GM12878 (cell line): ENCODE data around the gene MUSTN1.

Experiments
- BHLHE40 ChIP-seq, 2 experiments: fragments of 450-650 bp in 1 of 2; IDR thresholded peaks; 2 replicates each; pipeline ENCODE4 v1.6.1; 2011 to 2017; ENCODE audit warnings: low read depth in 2 of 2, borderline replicate concordance in 1 of 2, improper control_type of control experiment in 1 of 2, low read length in 1 of 2, mild to moderate bottlenecking in 1 of 2
- CTCF ChIP-seq, 3 experiments: IDR thresholded peaks in 2 of 3; conservative IDR thresholded peaks in 1 of 3; 2 replicates each; pipeline ENCODE4 v1.5.1; 2011; ENCODE audit warnings: low read depth in 3 of 3, low read length in 3 of 3, mild to moderate bottlenecking in 3 of 3, control low read depth in 2 of 3, moderate library complexity in 2 of 3, inconsistent platforms in 1 of 3, mixed read lengths in 1 of 3; ENCODE audit not compliant: control insufficient read depth in 2 of 3, insufficient read depth in 1 of 3; ENCODE audit errors: extremely low read depth in 1 of 3
- FOS ChIP-seq: IDR thresholded peaks from 3 replicates; pipeline ENCODE4 v1.6.1; 2011; ENCODE audit warnings: borderline replicate concordance; ENCODE audit not compliant: insufficient read length; ENCODE audit errors: extremely low read depth
- HDAC6 ChIP-seq: fragments of 200-600 bp; sonication (generic); IDR thresholded peaks from one replicate; pipeline ENCODE4 v1.8.0; 2017; ENCODE audit warnings: antibody characterized with exemption; ENCODE audit not compliant: unreplicated experiment
- MYC ChIP-seq: IDR thresholded peaks from 2 replicates; pipeline ENCODE4 v1.6.1; 2011; ENCODE audit warnings: mild to moderate bottlenecking, low read length, moderate library complexity, inconsistent platforms; ENCODE audit not compliant: insufficient read depth, insufficient replicate concordance, insufficient read length, severe bottlenecking
- POLR2AphosphoS2 ChIP-seq: IDR thresholded peaks from 2 replicates; pipeline ENCODE4 v1.6.1; 2011; ENCODE audit warnings: low read depth, mild to moderate bottlenecking, low read length, improper control_type of control experiment, moderate library complexity
- RAD21 ChIP-seq: IDR thresholded peaks from 2 replicates; pipeline ENCODE4 v1.6.1; 2011; ENCODE audit warnings: mild to moderate bottlenecking, low read depth, low read length, moderate library complexity; ENCODE audit not compliant: insufficient read depth
- TCF12 ChIP-seq: IDR thresholded peaks from 2 replicates; pipeline ENCODE4 v1.6.1; 2011; ENCODE audit warnings: low read depth, mild to moderate bottlenecking, low read length
- TF ChIP-seq, protein P1 (sequence below): IDR thresholded peaks from 2 replicates; pipeline ENCODE4 v1.6.1; 2012; ENCODE audit warnings: low read depth, low read length, improper control_type of control experiment

DNA sequence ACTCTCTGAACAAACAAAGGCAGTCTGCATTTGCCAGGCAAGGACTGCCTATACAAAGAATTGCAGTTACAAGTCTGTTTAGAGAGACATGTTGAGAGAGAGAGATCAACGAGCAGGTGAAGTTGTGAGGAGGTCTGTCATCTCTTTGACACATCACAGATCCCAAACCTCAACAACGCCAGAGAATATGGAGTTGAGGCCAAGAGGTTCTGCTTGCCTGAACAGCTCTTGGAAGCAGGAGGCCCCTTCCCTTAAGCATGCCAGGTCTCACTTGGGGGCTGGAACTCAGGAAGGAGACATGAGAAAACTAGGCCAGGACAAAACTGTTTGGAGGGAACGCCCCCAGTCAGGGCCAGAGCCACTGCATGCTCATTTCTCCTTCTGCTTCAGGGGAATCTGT is 22.3 kb upstream of the MUSTN1 start:
- TF ChIP-seq HDAC6 = no peak
- TF ChIP-seq CTCF (IDR thresholded peaks at IDR 0.05 in 2 of 3, conservative IDR thresholded peaks at IDR 0.05 in 1 of 3; ENCODE audit: control insufficient read depth in 2 of 3, extremely low read depth in 1 of 3, insufficient read depth in 1 of 3, low read depth in 3 of 3, low read length in 3 of 3) = no peak
- no peak for TF ChIP-seq MYC
- no peak for TF ChIP-seq FOS
- TF ChIP-seq POLR2AphosphoS2 = no peak
- TF ChIP-seq RAD21 = no peak
- TF ChIP-seq, protein P1, sequence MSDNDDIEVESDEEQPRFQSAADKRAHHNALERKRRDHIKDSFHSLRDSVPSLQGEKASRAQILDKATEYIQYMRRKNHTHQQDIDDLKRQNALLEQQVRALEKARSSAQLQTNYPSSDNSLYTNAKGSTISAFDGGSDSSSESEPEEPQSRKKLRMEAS = no peak
- TF ChIP-seq TCF12 = no peak
- TF ChIP-seq BHLHE40 (IDR thresholded peaks at IDR 0.05; ENCODE audit: borderline replicate concordance in 1 of 2, low read depth in 2 of 2, low read length in 1 of 2) = no peak
